ENCODE measurements around the gene C14orf132.

- no peak for TF ChIP-seq POLR2A (IDR thresholded peaks at IDR 0.05)
- TF ChIP-seq, protein P1, sequence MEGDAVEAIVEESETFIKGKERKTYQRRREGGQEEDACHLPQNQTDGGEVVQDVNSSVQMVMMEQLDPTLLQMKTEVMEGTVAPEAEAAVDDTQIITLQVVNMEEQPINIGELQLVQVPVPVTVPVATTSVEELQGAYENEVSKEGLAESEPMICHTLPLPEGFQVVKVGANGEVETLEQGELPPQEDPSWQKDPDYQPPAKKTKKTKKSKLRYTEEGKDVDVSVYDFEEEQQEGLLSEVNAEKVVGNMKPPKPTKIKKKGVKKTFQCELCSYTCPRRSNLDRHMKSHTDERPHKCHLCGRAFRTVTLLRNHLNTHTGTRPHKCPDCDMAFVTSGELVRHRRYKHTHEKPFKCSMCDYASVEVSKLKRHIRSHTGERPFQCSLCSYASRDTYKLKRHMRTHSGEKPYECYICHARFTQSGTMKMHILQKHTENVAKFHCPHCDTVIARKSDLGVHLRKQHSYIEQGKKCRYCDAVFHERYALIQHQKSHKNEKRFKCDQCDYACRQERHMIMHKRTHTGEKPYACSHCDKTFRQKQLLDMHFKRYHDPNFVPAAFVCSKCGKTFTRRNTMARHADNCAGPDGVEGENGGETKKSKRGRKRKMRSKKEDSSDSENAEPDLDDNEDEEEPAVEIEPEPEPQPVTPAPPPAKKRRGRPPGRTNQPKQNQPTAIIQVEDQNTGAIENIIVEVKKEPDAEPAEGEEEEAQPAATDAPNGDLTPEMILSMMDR (IDR thresholded peaks at IDR 0.05), result no peak
These were observed 32.9 kb downstream of the C14orf132 start for GRCh38 chr14:96072076-96072475.

Measured in esophagus squamous epithelium (tissue), 4 donors.